Measurements from ENCODE around the gene NDUFA13.

Gene NDUFA13

GRCh38 chr19:19543640-19544039 is 27.6 kb downstream of the NDUFA13 start:
- no peak overlapping the region for H3K4me3 ChIP-seq (ENCODE audit: low read depth, low read length)
- TF ChIP-seq, protein P1, sequence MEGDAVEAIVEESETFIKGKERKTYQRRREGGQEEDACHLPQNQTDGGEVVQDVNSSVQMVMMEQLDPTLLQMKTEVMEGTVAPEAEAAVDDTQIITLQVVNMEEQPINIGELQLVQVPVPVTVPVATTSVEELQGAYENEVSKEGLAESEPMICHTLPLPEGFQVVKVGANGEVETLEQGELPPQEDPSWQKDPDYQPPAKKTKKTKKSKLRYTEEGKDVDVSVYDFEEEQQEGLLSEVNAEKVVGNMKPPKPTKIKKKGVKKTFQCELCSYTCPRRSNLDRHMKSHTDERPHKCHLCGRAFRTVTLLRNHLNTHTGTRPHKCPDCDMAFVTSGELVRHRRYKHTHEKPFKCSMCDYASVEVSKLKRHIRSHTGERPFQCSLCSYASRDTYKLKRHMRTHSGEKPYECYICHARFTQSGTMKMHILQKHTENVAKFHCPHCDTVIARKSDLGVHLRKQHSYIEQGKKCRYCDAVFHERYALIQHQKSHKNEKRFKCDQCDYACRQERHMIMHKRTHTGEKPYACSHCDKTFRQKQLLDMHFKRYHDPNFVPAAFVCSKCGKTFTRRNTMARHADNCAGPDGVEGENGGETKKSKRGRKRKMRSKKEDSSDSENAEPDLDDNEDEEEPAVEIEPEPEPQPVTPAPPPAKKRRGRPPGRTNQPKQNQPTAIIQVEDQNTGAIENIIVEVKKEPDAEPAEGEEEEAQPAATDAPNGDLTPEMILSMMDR (IDR thresholded peaks at IDR 0.05; ENCODE audit: low read depth, low read length), result no peak

- no peak overlapping the region for H3K4me3 ChIP-seq (ENCODE audit: low read depth, low read length)
- TF ChIP-seq, protein P1 (IDR thresholded peaks at IDR 0.05; ENCODE audit: low read depth, low read length), result no peak
These were observed 28.4 kb downstream of the NDUFA13 start for GRCh38 chr19:19544257-19544953.

- TF ChIP-seq, protein P1 (IDR thresholded peaks at IDR 0.05; ENCODE audit: low read depth, low read length), result no peak
- H3K4me3 ChIP-seq (ENCODE audit: low read depth, low read length), result no peak overlapping the region
These were observed 29.0 kb downstream of the NDUFA13 start for GRCh38 chr19:19544954-19545591.

DNA sequence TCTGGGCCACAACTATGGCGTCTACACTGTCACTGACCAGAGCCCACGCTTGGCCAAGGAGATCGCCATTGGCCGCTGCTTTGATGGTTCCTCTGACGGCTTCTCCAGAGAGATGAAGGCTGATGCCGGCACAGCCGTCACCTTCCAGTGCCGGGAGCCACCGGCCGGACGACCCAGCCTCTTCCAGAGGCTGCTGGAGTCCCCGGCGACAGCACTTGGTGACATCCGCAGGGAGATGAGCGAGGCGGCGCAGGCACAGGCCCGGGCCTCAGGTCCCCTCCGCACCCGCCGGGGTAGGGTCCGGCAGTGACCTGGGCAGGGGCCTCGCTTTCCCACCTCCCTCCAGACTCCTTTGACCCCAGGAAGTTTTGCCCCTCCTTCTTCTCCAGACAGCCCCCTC is 29.7 kb downstream of the NDUFA13 start:
- no peak overlapping the region for H3K4me3 ChIP-seq (ENCODE audit: low read depth, low read length)
- TF ChIP-seq, protein P1 (IDR thresholded peaks at IDR 0.05; ENCODE audit: low read depth, low read length), result no peak

- no peak overlapping the region for H3K4me3 ChIP-seq (ENCODE audit: low read depth, low read length)
- TF ChIP-seq, protein P1 (IDR thresholded peaks at IDR 0.05; ENCODE audit: low read depth, low read length), result no peak
These were observed 30.7 kb downstream of the NDUFA13 start for GRCh38 chr19:19546751-19547162.

DNA sequence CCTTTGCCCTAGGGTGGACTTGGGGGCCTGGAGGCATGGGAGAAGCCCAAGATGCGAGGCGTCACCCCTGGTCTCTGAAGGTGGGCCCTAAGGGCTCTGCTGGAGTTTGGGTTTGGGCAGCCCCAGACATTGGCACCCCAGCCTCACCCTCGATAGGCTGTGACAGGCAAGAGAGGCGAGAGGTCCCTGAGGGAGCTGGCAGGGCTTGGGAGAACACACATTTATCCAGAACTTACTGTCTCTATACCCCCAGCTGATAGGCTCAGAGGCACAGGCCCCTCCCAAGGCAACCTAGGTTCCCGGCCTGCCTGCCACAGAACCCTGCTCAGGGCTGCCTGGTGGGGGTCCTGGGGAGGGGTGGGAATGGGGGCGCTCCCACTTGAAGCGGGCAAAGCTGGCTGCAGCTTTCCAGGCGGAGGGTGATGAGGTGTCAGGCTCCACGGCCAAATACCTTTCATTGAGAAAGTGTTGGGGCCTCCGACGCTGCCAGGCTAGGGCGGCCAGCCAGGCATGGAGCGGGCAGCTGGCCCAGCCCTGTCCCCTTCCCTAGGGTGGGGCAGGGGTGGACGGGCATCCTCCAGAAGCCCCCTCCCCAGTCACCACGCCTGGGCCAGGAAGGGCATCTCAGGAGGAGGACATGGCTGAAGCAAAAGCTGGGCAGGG is 31.8 kb downstream of the NDUFA13 start:
- H3K4me3 ChIP-seq (ENCODE audit: low read depth, low read length), result no peak overlapping the region
- TF ChIP-seq, protein P1 (IDR thresholded peaks at IDR 0.05; ENCODE audit: low read depth, low read length), result no peak

Data from WI38 (cell line).